ENCODE data around the gene NCK2.

The NCK2 gene

GRCh38 chr2:105791229-105791628 is 46.5 kb downstream of the NCK2 start:
- DNase-seq (ENCODE audit: extremely low spot score) = no peak
- POLR2A ChIA-PET = no interaction called here
- CTCF ChIA-PET = interaction anchor here (1.0 to 1.5 kb wide), 4 partner anchors 8 to 27 kb away, joined by 3 to 4 read pairs (median 3); no protein-coding TSS in a partner anchor
- no peak for TF ChIP-seq CTCF (IDR thresholded peaks at IDR 0.05; ENCODE audit: control extremely low read depth, extremely low read depth, low read depth, missing control alignments)

GRCh38 chr2:105792561-105792960 is 47.8 kb downstream of the NCK2 start:
- no peak for DNase-seq (ENCODE audit: extremely low spot score)
- POLR2A ChIA-PET = no interaction called here
- CTCF ChIA-PET = interaction anchor here (1.3 to 1.5 kb wide), 3 partner anchors 10 to 29 kb away, joined by 3 to 4 read pairs (median 3); no protein-coding TSS in a partner anchor
- TF ChIP-seq CTCF (IDR thresholded peaks at IDR 0.05; ENCODE audit: control extremely low read depth, extremely low read depth, low read depth, missing control alignments) = no peak

- POLR2A ChIA-PET = no interaction called here
- CTCF ChIA-PET = interaction anchor here (1.5 kb wide), 1 partner anchor 16 kb away, joined by 3 read pairs; no protein-coding TSS in a partner anchor
- DNase-seq (ENCODE audit: extremely low spot score) = no peak
- no peak for TF ChIP-seq CTCF (IDR thresholded peaks at IDR 0.05; ENCODE audit: control extremely low read depth, extremely low read depth, low read depth, missing control alignments)
These were observed 48.7 kb downstream of the NCK2 start for GRCh38 chr2:105793196-105793975.

GRCh38 chr2:105794926-105795574 is 50.3 kb downstream of the NCK2 start:
- CTCF ChIA-PET = no interaction called here

GRCh38 chr2:105795575-105795934 is 50.8 kb downstream of the NCK2 start:
- ChIA-PET CTCF (interaction anchor here (1.2 kb wide), 1 partner anchor 9 kb away, joined by 4 read pairs; no protein-coding TSS in a partner anchor), POLR2A (interaction anchor here (0.6 kb wide), 1 partner anchor 35 kb away, joined by 4 read pairs; no protein-coding TSS in a partner anchor)
- no peak for TF ChIP-seq CTCF (IDR thresholded peaks at IDR 0.05; ENCODE audit: control extremely low read depth, extremely low read depth, low read depth, missing control alignments)
- no peak for DNase-seq (ENCODE audit: extremely low spot score)

More at GRCh38 chr2:105794926-105795574, 50.3 kb downstream of the NCK2 start:
- DNase-seq (ENCODE audit: extremely low spot score) = no peak
- POLR2A ChIA-PET = interaction anchor here (0.6 kb wide), 1 partner anchor 35 kb away, joined by 4 read pairs; no protein-coding TSS in a partner anchor
- no peak for TF ChIP-seq CTCF (IDR thresholded peaks at IDR 0.05; ENCODE audit: control extremely low read depth, extremely low read depth, low read depth, missing control alignments)

- no peak for TF ChIP-seq CTCF (IDR thresholded peaks at IDR 0.05; ENCODE audit: control extremely low read depth, extremely low read depth, low read depth, missing control alignments)
- DNase-seq (ENCODE audit: extremely low spot score) = no peak
- ChIA-PET CTCF (interaction anchor here (1.2 to 3.6 kb wide), 2 partner anchors 9 to 12 kb away, joined by 4 to 13 read pairs; no protein-coding TSS in a partner anchor), POLR2A (no interaction called here)
These were observed 51.5 kb downstream of the NCK2 start for GRCh38 chr2:105796131-105796638.

Data from GM10248 (cell line).